Measurements from ENCODE around the gene NLGN1.

DNA sequence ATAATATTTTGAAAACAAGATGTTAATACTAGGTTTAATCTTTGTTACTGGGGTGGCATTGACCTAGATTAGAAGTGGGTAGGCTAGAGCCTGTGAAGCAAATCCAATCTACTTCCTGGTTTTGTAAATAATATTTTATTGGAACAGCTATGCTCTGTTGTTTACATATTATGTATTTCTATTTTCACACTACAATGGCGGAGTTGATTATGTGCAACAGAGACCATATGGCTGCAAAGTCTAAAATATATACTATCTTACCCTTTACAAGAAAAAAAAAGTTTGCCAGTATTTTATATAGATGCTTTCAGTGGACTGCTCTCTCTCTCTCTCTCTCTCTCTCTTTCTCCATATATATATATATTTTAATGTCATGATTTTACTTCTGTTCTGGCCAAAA, 244.2 kb downstream of the NLGN1 start:
- TF ChIP-seq, protein P1, sequence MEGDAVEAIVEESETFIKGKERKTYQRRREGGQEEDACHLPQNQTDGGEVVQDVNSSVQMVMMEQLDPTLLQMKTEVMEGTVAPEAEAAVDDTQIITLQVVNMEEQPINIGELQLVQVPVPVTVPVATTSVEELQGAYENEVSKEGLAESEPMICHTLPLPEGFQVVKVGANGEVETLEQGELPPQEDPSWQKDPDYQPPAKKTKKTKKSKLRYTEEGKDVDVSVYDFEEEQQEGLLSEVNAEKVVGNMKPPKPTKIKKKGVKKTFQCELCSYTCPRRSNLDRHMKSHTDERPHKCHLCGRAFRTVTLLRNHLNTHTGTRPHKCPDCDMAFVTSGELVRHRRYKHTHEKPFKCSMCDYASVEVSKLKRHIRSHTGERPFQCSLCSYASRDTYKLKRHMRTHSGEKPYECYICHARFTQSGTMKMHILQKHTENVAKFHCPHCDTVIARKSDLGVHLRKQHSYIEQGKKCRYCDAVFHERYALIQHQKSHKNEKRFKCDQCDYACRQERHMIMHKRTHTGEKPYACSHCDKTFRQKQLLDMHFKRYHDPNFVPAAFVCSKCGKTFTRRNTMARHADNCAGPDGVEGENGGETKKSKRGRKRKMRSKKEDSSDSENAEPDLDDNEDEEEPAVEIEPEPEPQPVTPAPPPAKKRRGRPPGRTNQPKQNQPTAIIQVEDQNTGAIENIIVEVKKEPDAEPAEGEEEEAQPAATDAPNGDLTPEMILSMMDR (IDR thresholded peaks at IDR 0.05; ENCODE audit: poor library complexity, severe bottlenecking), result no peak
- TF ChIP-seq EZH2 (IDR thresholded peaks at IDR 0.05; ENCODE audit: borderline replicate concordance, insufficient read depth, low read length, poor library complexity, severe bottlenecking), result no peak
- no peak for TF ChIP-seq SMC3 (conservative IDR thresholded peaks at IDR 0.05; ENCODE audit: poor library complexity)
- no peak for TF ChIP-seq TAF1 (IDR thresholded peaks at IDR 0.05; ENCODE audit: low read depth)
- no peak for TF ChIP-seq POLR2AphosphoS5 (IDR thresholded peaks at IDR 0.05)
- no peak for TF ChIP-seq RAD21 (conservative IDR thresholded peaks at IDR 0.05)
- TF ChIP-seq EP300 (conservative IDR thresholded peaks at IDR 0.05; ENCODE audit: poor library complexity, severe bottlenecking), result no peak

Data from neural cell (in vitro differentiated cells).